Fibroblast of pulmonary artery (primary cell): ENCODE results near the gene JTB.
A peak's percentile ranks its signal among the peaks of the same experiment; 100 is the strongest.

Experiments used
- DNase-seq: peaks from one replicate; pipeline ENCODE4 v3.0.0-alpha.2; 2010; ENCODE audit warnings: low read depth
- H3K4me3 ChIP-seq: replicated peaks from 2 replicates; pipeline ENCODE4 v1.5.1; 2011; ENCODE audit warnings: low read depth, mild to moderate bottlenecking, control low read depth, low read length, moderate library complexity
- CTCF ChIP-seq: IDR thresholded peaks from 2 replicates; pipeline ENCODE4 v1.5.1; 2011; ENCODE audit warnings: mild to moderate bottlenecking, control low read depth, low read length, inconsistent platforms; ENCODE audit errors: missing control alignments

JTB gene

DNA sequence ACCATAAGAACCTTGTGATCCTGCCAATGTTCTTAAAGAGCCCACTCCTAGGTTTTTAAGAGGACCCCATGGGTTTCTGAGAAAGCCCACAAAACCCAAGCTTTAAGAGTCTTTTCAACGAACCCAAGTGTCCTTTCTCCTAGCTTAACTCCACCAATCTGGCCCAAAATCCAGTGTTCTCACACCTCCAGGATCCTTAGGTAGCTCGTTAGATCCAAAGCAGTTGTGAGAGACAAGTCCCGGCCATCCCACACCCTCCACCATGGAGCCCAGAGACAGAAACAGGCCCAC lies 32.7 kb downstream of the JTB start:
- peak overlapping the region; percentile 75 for H3K4me3 ChIP-seq
- no peak for DNase-seq
- no peak for TF ChIP-seq CTCF

DNA sequence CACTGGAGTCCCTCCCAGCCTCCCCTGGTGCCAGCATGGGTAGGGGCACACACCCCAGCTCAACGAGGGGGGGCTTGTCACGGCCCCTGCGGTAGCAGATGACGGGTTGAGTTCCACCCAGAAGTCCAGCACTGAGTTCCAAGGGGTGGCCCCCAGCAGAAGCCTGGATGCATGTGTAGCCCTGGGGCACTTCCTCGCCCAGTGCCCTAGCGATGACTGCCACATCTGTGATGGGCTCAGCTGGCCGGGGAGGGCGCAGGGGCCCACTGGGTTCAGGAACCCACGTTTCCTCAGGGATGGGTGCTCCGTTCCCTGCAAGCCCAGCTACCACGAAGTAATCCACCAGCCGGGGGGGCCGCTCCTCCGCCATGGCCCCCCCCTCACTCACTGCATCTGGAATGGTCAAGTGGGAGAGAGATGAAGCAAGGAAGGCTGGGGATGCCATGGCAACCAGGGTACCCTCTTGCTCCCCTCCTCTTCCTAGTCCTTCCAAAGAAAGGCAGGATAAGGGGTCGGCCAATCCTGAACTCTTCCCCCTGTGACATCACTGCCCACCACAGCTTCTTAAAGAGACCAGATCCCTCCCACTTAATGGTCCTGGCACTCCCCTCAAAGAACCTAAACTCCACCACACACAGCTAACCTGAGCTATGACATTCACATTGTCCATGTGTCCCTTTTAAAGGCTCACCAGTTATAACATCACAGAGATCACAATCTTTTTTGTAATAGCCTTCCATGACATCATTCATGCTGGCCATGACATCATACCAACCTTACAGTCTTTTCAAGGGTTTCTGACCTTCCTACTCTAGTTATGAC lies 33.3 kb downstream of the JTB start:
- no peak for DNase-seq
- H3K4me3 ChIP-seq, result no peak overlapping the region

DNA sequence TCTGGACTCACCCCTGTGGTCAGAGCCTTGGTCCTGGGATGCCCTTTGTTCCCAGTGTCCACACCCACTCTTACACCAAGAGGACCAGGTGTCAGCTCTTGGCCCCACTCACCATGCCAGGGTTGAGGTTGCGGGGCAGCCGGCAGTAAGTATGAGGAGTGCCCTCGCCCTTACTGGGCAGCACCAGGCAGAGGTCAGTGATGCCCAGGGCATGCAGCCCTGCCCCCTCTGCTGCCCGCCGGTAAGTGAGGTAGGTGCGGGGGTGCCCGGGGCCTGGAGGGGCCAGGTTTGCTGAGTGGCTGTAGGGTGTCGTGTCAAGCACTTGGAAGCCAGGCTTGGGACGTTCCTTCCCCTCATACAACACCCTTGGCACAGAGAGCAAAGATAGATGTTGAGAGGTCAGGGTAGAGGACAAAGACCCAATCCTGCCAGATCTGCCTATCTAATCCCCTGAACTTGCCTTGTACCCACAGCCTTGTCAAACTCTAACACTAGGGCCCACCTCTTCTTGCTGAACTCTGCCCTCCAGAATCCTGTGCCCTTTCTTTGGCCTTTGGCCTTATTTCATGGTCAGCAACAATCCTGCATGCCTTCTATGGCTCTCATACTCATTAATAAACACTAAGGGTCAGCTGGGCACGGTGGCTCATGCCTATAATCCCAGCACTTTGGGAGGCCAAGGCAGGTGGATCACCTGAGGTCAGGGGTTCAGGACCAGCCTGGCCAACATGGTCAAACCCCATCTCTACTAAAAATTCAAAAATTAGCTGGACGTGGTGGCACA lies 34.5 kb downstream of the JTB start:
- no peak for DNase-seq
- TF ChIP-seq CTCF, result no peak
- H3K4me3 ChIP-seq, result no peak overlapping the region

More for the DNA sequence above, 33.3 kb downstream of the JTB start:
- no peak for TF ChIP-seq CTCF

- TF ChIP-seq CTCF, result no peak
- DNase-seq, result no peak
- H3K4me3 ChIP-seq, result no peak overlapping the region
Observed at GRCh38 chr1:153941826-153942725, 35.4 kb downstream of the JTB start.

DNA sequence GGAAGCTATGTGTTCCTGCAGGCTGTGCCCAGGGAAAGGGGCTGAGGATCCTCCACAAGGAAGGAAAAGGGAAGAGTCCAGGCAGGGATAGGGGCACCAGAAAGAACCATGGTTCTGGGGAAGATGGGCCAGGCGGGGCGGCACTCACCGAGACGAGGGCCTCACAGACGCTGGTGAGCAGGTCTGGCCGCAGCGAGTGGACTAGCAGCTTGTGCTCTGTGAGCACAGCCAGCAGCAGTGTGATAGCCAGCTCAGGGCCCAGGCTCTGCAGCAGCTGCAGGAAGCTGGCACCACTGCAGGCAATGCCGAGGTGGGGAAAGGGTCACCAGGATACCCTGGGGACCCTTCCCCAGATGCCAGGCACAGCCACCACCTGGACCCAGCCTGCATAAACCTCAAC lies 36.7 kb downstream of the JTB start:
- no peak for TF ChIP-seq CTCF
- H3K4me3 ChIP-seq, result no peak overlapping the region
- DNase-seq, result no peak

DNA sequence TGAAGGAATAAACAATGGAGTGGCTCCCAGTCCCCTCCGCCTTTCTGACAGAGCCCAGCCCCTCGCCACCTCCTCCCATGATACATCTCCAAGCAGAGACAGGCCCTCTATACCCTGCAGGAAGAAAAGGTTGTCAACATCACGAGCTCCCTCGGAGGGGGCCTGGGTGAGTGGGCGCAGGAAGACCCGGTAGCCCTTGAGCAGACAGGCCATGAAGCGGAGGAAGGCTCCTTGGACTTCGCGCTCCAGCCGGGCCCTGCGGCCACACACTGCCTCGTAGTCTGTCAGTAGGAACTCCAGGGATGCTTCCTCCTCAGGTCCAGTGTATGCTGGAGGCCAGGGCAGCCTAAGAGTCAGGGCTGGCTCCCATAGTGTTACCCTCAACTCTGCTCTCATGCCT lies 38.0 kb downstream of the JTB start:
- no peak for DNase-seq
- no peak for TF ChIP-seq CTCF
- H3K4me3 ChIP-seq, result no peak overlapping the region
